Measurements from ENCODE around the gene IL1R2.

Gene IL1R2, protein sequence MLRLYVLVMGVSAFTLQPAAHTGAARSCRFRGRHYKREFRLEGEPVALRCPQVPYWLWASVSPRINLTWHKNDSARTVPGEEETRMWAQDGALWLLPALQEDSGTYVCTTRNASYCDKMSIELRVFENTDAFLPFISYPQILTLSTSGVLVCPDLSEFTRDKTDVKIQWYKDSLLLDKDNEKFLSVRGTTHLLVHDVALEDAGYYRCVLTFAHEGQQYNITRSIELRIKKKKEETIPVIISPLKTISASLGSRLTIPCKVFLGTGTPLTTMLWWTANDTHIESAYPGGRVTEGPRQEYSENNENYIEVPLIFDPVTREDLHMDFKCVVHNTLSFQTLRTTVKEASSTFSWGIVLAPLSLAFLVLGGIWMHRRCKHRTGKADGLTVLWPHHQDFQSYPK

DNA sequence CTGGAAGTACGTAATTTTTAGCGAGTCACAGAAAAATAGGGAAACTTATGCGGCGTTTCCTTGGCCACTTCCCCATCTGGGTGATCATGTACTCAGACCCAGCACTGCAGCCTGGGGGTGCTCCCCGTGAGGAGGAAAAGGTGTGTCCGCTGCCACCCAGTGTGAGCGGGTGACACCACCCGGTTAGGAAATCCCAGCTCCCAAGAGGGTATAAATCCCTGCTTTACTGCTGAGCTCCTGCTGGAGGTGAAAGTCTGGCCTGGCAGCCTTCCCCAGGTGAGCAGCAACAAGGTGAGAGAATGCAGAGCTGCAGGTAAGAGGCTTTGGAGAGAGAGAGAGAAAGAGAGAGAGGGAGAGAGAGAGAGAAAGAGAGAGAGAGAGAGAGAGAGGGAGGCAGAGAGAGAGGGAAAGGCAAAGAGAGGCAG, at the start of gene IL1R2:
IL1R2 (plus strand) TSS at position 240 of the 425 bp plus-strand sequence. CDS start 16,616 bp downstream, outside the sequence.
- DNase-seq: no peak

DNA sequence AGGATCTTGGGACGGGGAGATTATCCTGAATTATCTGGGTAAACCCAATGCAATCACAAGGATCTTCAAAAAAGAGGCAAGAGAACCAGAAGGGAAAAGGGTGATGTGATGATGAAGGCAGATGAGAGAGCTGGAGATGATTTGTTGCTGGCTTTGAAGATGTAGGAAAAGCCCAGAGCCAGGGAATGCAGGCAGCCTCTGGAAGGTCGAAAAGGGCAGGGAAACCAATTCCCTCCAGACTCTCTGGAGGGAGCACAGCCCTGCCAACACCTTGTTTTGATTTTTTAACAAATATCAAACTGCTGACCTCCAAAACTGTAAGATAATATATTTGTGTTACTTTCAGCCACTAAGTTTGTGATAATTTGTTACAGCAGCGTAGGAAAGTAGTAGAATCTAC, 48.9 kb upstream of the IL1R2 start:
- DNase-seq: no peak

DNA sequence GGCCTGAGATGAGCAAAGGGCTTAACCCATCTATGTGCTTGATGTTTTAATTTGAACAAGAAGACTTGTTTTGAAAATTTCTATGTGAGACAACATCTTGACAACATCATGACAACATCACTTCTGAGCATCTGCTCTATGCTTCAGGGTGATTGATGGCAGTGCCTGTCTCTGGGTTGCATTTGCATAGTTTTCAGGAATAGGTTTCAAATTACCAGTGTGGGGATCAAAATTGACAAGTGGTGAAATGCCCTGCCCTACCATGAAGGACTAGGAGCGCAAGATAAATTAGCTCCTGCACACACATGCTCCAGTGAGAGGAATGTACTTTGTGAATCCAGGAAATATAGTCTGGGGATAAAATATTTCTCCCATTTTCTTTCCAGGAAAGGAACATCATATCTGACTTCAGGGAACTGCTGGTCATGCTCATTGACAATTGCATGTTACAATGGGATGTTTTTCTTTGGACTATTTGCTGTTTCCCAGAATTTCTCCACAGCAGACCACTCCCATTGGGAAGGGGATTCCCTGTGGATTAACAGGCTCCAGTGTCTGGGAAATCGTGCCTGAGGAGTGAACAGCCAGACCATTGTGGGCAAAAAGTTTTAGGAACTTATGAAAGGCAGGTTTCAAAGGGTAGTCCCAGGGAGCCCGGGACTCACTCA, 45.3 kb upstream of the IL1R2 start:
- no peak for DNase-seq

DNA sequence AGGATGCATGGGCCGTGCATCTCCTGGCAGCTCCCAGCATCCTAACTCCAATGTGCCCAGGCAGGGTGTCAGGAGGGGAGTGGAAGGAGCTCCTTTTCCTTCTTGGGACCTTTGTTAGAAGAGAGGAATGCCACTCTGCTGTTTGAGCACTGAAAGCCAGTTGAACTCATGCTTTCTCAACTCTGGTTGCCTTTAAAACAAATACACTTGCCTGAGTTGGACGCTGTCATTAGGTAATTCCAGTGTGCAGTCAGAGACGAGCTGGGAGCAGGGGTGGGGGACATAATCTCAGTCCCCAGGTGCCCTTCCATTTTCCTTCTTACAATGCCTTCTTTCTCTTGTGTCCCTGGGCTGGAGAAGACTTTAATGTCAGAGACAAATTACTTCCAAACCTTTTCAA, 44.4 kb upstream of the IL1R2 start:
- DNase-seq: no peak

DNA sequence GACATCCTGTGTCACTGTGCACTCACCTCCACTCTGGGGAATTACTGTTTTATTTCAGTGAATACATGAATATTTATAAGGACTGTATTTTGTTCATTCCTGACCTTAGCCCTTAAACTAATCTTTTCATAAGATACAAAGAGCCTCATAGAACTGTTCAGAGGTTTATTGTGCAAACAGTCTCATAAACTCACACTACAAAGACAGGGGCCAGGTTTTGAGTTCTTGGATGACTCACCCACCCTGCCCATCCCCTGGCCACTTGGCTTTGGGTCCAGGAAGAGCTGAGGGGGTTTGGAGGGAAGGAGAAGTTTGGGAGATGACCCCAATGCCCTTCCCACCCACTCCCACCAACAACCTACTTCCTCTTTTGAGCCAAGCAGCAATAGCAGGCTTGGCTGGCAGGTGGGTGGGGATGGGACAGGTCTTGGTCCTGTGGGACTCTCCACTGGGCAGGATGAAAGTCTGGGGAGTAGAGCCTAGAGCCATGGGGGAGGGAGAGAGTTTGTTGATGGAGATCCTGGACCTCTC, 43.1 kb upstream of the IL1R2 start:
- DNase-seq: no peak

- DNase-seq: no peak
Measured at GRCh38 chr2:101949304-101949703, 42.5 kb upstream of the IL1R2 start.

GRCh38 chr2:101951296-101951695, 40.5 kb upstream of the IL1R2 start:
- DNase-seq: no peak

GRCh38 chr2:101952551-101952950, 39.2 kb upstream of the IL1R2 start:
- no peak for DNase-seq

- no peak for DNase-seq
Measured at GRCh38 chr2:101956465-101957438, 35.0 kb upstream of the IL1R2 start.

GRCh38 chr2:101958061-101958460, 33.7 kb upstream of the IL1R2 start:
- no peak for DNase-seq

GRCh38 chr2:101960819-101961337, 30.9 kb upstream of the IL1R2 start:
- DNase-seq: no peak

DNA sequence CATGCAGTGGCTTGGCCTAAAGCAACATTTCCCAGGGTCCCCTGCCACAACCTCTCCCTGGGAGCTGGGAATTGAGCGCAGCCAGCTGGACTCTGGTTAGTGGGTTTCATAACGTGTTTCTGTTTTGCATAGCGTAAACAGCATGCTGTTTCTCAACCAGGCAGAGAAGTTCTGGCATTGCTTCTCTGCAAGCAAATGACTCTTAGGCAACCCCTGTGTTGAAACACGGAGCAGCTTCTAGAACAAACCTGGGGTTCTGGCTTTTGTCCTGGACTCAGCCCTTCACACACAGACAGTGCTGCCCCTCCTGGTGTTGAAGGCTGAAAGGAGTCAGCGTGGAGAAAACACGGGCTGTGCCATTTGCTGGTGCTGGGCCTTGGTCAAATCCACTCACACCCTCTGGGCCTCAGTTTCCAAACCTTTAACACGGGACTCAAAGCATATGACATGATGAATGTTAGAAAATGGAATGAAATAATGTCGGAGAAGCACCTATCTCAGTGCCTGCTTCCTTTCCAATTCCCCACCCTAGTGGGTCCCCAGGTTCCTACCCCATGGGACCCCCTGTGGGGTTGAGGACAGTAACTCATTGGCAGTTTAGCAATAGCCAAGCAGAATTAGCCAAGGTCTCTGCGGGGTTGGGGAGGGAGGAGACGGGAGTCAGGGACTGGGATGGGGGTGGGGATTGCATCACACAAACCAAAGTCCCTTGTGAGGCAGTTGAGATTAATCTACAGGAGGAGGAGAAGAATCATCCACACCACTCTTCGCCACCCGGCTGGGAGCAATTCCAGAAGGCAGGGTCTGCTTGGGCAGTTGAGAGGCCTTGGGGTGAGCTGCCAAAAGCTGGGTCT, 30.2 kb upstream of the IL1R2 start:
- no peak for DNase-seq

GRCh38 chr2:101962309-101962708, 29.5 kb upstream of the IL1R2 start:
- no peak for DNase-seq

GRCh38 chr2:101963198-101963597, 28.6 kb upstream of the IL1R2 start:
- DNase-seq: no peak

- DNase-seq: no peak
Measured at GRCh38 chr2:101967826-101968513, 23.8 kb upstream of the IL1R2 start.

- DNase-seq: no peak
Measured at GRCh38 chr2:101969723-101970122, 22.0 kb upstream of the IL1R2 start.

- no peak for DNase-seq
Measured at GRCh38 chr2:101970901-101971300, 20.9 kb upstream of the IL1R2 start.

- no peak for DNase-seq
Measured at GRCh38 chr2:101971836-101972235, 19.9 kb upstream of the IL1R2 start.

- DNase-seq: no peak
Measured at GRCh38 chr2:101972621-101973434, 18.9 kb upstream of the IL1R2 start.

DNA sequence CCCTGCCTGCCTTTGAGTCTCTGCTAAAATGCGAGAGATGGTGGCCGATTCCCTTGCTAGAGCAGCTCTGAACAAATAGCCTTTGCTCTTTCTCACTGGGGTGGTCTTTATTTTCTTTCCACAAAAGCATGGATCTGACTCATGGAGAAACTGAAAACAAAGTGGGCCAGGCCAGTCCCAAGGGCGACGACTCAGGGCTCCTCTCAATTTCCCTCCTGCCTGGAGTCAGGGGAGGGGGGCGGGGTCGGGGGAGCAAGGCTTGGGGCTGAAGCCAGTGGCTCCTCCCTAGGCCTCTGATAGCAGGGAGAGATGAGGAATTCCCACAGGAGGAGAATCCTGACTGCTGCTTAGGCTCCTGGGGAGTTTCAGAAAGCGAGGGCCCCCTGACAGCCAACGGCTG, 17.1 kb upstream of the IL1R2 start:
- no peak for DNase-seq
